HUES64 (cell line): ENCODE data around the gene ELP2.

Source experiments
- H3K27ac ChIP-seq: 2 replicates; pipeline ENCODE4 v1.7.0; 2013; ENCODE audit warnings: low read depth, low read length, inconsistent platforms
- H3K27me3 ChIP-seq: 2 replicates; pipeline ENCODE4 v1.6.1; 2013; ENCODE audit warnings: mild to moderate bottlenecking, low read length; ENCODE audit not compliant: insufficient read depth
- H3K36me3 ChIP-seq: 2 replicates; pipeline ENCODE4 v1.6.1; 2013; ENCODE audit warnings: mild to moderate bottlenecking, low read length; ENCODE audit not compliant: insufficient read depth
- H3K4me1 ChIP-seq: 2 replicates; pipeline ENCODE4 v1.6.1; 2013; ENCODE audit warnings: mild to moderate bottlenecking, low read length, moderate library complexity; ENCODE audit not compliant: insufficient read depth
- H3K4me3 ChIP-seq: 2 replicates; pipeline ENCODE4 v1.5.1; 2013; ENCODE audit warnings: mild to moderate bottlenecking, low read length, moderate library complexity
- H3K9ac ChIP-seq: 2 replicates; pipeline ENCODE4 v1.6.1; 2013; ENCODE audit warnings: mild to moderate bottlenecking, low read depth, low read length
- H3K9me3 ChIP-seq: 2 replicates; pipeline ENCODE4 v1.6.1; 2013; ENCODE audit warnings: low read depth, low read length; ENCODE audit not compliant: insufficient read depth
- WGBS: fragments of 150-250, 120-280 bp; methylation state at CpG from one replicate; pipeline ENCODE4 v1.1.7; 2013; ENCODE audit warnings: missing lambda C conversion rate; 5-methylcytosine and 5-hydroxymethylcytosine counted together

ELP2 gene

GRCh38 chr18:36139245-36139644 lies 9.5 kb downstream of the ELP2 start:
- Histone ChIP-seq H3K9me3 (no peaks in the 10 kb centered on the region), H3K36me3 (peaks cover 98% of the 10 kb centered on the region), H3K4me3 (no peak overlapping the region), H3K9ac (no peak overlapping the region), H3K27ac (no peak overlapping the region), H3K27me3 (no peaks in the 10 kb centered on the region), H3K4me1 (no peaks in the 10 kb centered on the region)
- WGBS = 96% methylated on average over 5 of the region's 5 CpGs

- no peak overlapping the region for H3K4me3 ChIP-seq
- no peaks in the 10 kb centered on the region for H3K4me1 ChIP-seq
- H3K36me3 ChIP-seq = peaks cover 98% of the 10 kb centered on the region
- no peak overlapping the region for H3K9ac ChIP-seq
- no peak overlapping the region for H3K27ac ChIP-seq
- 97% methylated on average over 3 of the region's 4 CpGs for WGBS
- H3K9me3 ChIP-seq = no peaks in the 10 kb centered on the region
- no peaks in the 10 kb centered on the region for H3K27me3 ChIP-seq
These were observed 11.9 kb downstream of the ELP2 start for GRCh38 chr18:36141576-36141975.

- Histone ChIP-seq H3K4me1 (no peaks in the 10 kb centered on the region), H3K27me3 (no peaks in the 10 kb centered on the region), H3K4me3 (no peak overlapping the region), H3K36me3 (peaks cover 98% of the 10 kb centered on the region), H3K9me3 (no peaks in the 10 kb centered on the region), H3K27ac (no peak overlapping the region), H3K9ac (no peak overlapping the region)
- 98% methylated on average over 1 of the region's 3 CpGs for WGBS
These were observed 13.1 kb downstream of the ELP2 start for GRCh38 chr18:36142751-36143150.

GRCh38 chr18:36143391-36143790 lies 13.7 kb downstream of the ELP2 start:
- Histone ChIP-seq H3K4me3 (no peak overlapping the region), H3K4me1 (no peaks in the 10 kb centered on the region), H3K27me3 (no peaks in the 10 kb centered on the region), H3K9me3 (no peaks in the 10 kb centered on the region), H3K36me3 (peaks cover 98% of the 10 kb centered on the region), H3K9ac (no peak overlapping the region), H3K27ac (no peak overlapping the region)
- WGBS = 100% methylated on average over 1 of the region's 2 CpGs

- Histone ChIP-seq H3K4me1 (no peaks in the 10 kb centered on the region), H3K27ac (no peak overlapping the region), H3K4me3 (no peak overlapping the region), H3K36me3 (peaks cover 99% of the 10 kb centered on the region), H3K27me3 (no peaks in the 10 kb centered on the region), H3K9me3 (no peaks in the 10 kb centered on the region), H3K9ac (no peak overlapping the region)
- WGBS = 97% methylated on average over 5 of the region's 5 CpGs
These were observed 20.0 kb downstream of the ELP2 start for GRCh38 chr18:36149514-36150289.

GRCh38 chr18:36152781-36153180 lies 23.1 kb downstream of the ELP2 start:
- Histone ChIP-seq H3K9ac (no peak overlapping the region), H3K4me3 (no peak overlapping the region), H3K9me3 (no peaks in the 10 kb centered on the region), H3K27ac (no peak overlapping the region), H3K4me1 (no peaks in the 10 kb centered on the region), H3K27me3 (no peaks in the 10 kb centered on the region), H3K36me3 (peaks cover 99% of the 10 kb centered on the region)
- 100% methylated on average over 1 of the region's 1 CpG for WGBS

GRCh38 chr18:36153203-36153602 lies 23.5 kb downstream of the ELP2 start:
- 99% methylated on average over 4 of the region's 4 CpGs for WGBS
- Histone ChIP-seq H3K4me1 (no peaks in the 10 kb centered on the region), H3K9me3 (no peaks in the 10 kb centered on the region), H3K4me3 (no peak overlapping the region), H3K27ac (no peak overlapping the region), H3K9ac (no peak overlapping the region), H3K36me3 (peaks cover 100% of the 10 kb centered on the region), H3K27me3 (no peaks in the 10 kb centered on the region)

- H3K27ac ChIP-seq = no peak overlapping the region
- WGBS = 88% methylated on average over 2 of the region's 2 CpGs
These were observed 24.1 kb downstream of the ELP2 start for GRCh38 chr18:36153771-36154170.

GRCh38 chr18:36155851-36156757 lies 26.4 kb downstream of the ELP2 start:
- no peaks in the 10 kb centered on the region for H3K4me1 ChIP-seq
- peaks cover 100% of the 10 kb centered on the region for H3K36me3 ChIP-seq

More at GRCh38 chr18:36153771-36154170, 24.1 kb downstream of the ELP2 start:
- H3K36me3 ChIP-seq = peaks cover 100% of the 10 kb centered on the region
- no peaks in the 10 kb centered on the region for H3K27me3 ChIP-seq
- H3K9ac ChIP-seq = no peak overlapping the region
- H3K9me3 ChIP-seq = no peaks in the 10 kb centered on the region
- no peak overlapping the region for H3K4me3 ChIP-seq
- H3K4me1 ChIP-seq = no peaks in the 10 kb centered on the region

GRCh38 chr18:36157441-36157840 lies 27.7 kb downstream of the ELP2 start:
- no peaks in the 10 kb centered on the region for H3K27me3 ChIP-seq
- H3K9me3 ChIP-seq = no peaks in the 10 kb centered on the region
- H3K36me3 ChIP-seq = peaks cover 100% of the 10 kb centered on the region
- no peak overlapping the region for H3K4me3 ChIP-seq
- no peak overlapping the region for H3K9ac ChIP-seq
- no peak overlapping the region for H3K27ac ChIP-seq
- no peaks in the 10 kb centered on the region for H3K4me1 ChIP-seq

More at GRCh38 chr18:36155851-36156757, 26.4 kb downstream of the ELP2 start:
- Histone ChIP-seq H3K27me3 (no peaks in the 10 kb centered on the region), H3K9ac (no peak overlapping the region), H3K4me3 (no peak overlapping the region), H3K27ac (no peak overlapping the region), H3K9me3 (no peaks in the 10 kb centered on the region)
- 93% methylated on average over 7 of the region's 7 CpGs for WGBS

- WGBS = 93% methylated on average over 5 of the region's 5 CpGs
- Histone ChIP-seq H3K27me3 (no peaks in the 10 kb centered on the region), H3K36me3 (peaks cover 100% of the 10 kb centered on the region), H3K9ac (no peak overlapping the region), H3K27ac (no peak overlapping the region), H3K4me3 (no peak overlapping the region), H3K9me3 (no peaks in the 10 kb centered on the region), H3K4me1 (no peaks in the 10 kb centered on the region)
These were observed 28.7 kb downstream of the ELP2 start for GRCh38 chr18:36158266-36158867.
